ENCODE results near the gene GALNT9.

- TF ChIP-seq POU6F1 (CRISPR knock-in tag; IDR thresholded peaks at IDR 0.05; ENCODE audit: borderline replicate concordance, low read depth): no peak
- no peak for TF ChIP-seq TCF4 (CRISPR knock-in tag; IDR thresholded peaks at IDR 0.05; ENCODE audit: borderline replicate concordance)
- TF ChIP-seq GLIS3 (CRISPR knock-in tag; IDR thresholded peaks at IDR 0.05): no peak
- TF ChIP-seq ZNF8 (CRISPR knock-in tag; IDR thresholded peaks at IDR 0.05): no peak
- TF ChIP-seq ZFP30 (CRISPR knock-in tag; IDR thresholded peaks at IDR 0.05): no peak
- no peak for TF ChIP-seq PPARA (CRISPR knock-in tag; IDR thresholded peaks at IDR 0.05; ENCODE audit: borderline replicate concordance)
- TF ChIP-seq ZNF565 (CRISPR knock-in tag; conservative IDR thresholded peaks at IDR 0.05; ENCODE audit: low read depth): no peak
Observed at GRCh38 chr12:132217371-132217770, 112.0 kb downstream of the GALNT9 start.
